Measurements from ENCODE around the gene CGAS.

DNA sequence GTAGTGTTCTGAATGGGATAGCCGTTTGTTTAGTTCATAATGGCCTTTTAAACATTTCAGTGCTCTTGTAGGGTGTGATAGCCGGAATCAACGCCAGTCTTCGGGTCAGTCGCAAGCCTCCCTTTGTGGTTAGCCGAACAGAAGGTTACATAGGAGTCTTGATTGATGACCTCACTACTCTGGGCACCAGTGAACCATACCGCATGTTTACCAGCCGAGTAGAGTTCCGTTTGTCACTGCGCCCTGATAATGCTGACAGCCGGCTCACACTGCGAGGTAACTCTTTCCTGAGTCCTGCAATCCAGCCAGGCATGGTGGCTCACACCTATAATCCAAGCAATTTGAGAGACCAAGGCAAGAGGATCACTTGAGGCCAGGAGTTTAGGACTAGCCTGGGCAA, 29.9 kb upstream of the CGAS start:
- TF ChIP-seq, protein P1, sequence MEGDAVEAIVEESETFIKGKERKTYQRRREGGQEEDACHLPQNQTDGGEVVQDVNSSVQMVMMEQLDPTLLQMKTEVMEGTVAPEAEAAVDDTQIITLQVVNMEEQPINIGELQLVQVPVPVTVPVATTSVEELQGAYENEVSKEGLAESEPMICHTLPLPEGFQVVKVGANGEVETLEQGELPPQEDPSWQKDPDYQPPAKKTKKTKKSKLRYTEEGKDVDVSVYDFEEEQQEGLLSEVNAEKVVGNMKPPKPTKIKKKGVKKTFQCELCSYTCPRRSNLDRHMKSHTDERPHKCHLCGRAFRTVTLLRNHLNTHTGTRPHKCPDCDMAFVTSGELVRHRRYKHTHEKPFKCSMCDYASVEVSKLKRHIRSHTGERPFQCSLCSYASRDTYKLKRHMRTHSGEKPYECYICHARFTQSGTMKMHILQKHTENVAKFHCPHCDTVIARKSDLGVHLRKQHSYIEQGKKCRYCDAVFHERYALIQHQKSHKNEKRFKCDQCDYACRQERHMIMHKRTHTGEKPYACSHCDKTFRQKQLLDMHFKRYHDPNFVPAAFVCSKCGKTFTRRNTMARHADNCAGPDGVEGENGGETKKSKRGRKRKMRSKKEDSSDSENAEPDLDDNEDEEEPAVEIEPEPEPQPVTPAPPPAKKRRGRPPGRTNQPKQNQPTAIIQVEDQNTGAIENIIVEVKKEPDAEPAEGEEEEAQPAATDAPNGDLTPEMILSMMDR (conservative IDR thresholded peaks at IDR 0.05; ENCODE audit: low read depth, low read length), result no peak
- TF ChIP-seq EZH2 (IDR thresholded peaks at IDR 0.05; ENCODE audit: borderline replicate concordance, low read depth, low read length, poor library complexity, severe bottlenecking), result no peak
